Limb (tissue), 2 donors: Measurements from ENCODE around the gene IFI16.
A peak's percentile ranks its signal among the peaks of the same experiment; 100 is the strongest.
"Not testable (repeated sequence)": the region's sequence is repeated elsewhere in the genome, so short reads cannot be mapped to it uniquely, and the experiment has no call there.

ENCODE experiments used
- DNase-seq, 2 donors: peaks; one replicate each; pipeline ENCODE4 v3.0.0-alpha.2; 2016; ENCODE audit errors: extremely low spot score in 2 of 2

Gene IFI16

DNA sequence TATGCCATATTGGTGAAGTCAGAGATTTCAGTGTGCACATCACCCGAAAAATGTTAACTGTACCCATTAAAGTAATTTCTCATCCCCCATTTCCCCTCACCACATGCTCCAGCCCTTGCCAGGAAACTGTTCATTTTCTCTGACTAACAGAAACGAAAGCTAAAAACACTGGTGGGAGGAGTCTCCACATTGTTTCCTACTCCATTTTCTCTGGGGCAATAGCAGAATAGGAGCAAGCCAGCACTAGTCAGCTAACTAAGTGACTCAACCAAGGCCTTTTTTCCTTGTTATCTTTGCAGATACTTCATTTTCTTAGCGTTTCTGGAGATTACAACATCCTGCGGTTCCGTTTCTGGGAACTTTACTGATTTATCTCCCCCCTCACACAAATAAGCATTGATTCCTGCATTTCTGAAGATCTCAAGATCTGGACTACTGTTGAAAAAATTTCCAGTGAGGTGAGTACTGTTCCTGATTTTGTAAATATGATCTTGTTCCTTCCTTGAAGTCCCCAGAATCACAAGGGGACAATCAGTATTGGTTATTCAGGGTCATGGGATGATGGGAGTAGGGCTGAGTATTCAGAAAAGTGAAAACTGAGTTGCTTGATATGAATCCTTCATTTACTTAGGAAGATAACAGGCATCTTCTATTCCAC lies at the start of gene IFI16:
Gene IFI16, plus strand, starts transcription at position 204 of the 658 bp plus-strand sequence. CDS start 4,774 bp downstream, outside the sequence.
- DNase-seq = peak in 1 of 2 donors; percentile 60

- no peak for DNase-seq
Measured at GRCh38 chr1:158961178-158961577, 48.5 kb upstream of the IFI16 start.

DNA sequence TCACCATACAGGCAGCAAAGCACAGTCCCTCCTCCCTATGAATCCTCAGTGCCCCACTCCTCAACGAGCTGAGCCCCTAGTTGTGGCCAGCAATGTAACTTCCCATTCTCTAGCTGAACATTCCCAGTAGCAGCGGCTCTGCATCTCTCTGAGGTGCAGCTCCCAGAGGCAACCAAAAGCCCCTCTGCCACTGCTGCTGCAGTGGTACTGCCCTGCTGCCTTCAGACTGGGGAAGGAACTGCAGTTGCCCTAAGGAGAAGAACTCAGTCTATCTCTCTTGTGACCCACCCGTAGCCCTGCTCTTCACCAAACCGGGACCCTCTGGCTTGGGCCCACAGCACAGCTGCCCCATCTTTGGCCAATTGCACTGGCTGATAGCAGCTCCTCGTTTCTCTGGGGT lies 46.7 kb upstream of the IFI16 start:
- no peak for DNase-seq

- no peak for DNase-seq
Measured at GRCh38 chr1:158969166-158969565, 40.5 kb upstream of the IFI16 start.

GRCh38 chr1:158969855-158970254 lies 39.9 kb upstream of the IFI16 start:
- DNase-seq = no peak

DNA sequence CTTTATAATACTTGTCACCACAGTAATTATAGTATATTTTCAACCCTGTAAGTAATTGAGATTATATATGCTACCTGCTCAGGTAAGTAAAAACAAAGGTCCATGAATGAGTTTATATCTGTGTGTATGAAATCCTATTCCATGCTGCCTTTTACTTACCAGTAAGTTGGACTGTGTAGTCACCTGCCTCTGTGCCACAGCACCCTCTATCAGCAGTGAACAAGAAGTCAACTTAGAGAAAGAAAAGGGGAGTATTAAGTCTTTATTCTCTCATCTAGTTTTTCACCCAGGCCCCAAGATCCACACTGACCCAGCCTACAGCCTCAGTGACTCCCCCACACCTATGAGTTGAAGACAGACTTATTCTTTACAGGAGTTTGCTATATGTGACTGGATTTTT lies 36.9 kb upstream of the IFI16 start:
- no peak for DNase-seq

DNA sequence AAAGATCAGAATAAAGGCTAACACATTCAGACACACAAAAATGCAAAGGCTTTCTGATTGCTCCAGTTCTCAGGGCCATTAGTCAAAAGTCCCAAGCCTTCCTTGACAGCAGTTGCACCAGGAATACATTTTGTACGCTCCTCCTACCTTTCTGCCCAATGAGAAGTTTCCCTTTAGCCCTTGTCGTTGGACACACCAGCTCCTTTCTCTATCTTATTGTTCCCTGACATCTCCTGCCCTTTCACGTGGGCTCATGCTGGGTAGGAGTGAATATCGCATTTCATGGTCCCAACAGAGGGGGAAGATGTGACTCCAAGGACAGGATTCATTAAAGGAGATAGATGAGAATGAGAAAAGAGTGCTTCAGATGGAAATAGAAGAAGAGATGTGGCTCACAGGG lies 33.5 kb upstream of the IFI16 start:
- DNase-seq = no peak

DNA sequence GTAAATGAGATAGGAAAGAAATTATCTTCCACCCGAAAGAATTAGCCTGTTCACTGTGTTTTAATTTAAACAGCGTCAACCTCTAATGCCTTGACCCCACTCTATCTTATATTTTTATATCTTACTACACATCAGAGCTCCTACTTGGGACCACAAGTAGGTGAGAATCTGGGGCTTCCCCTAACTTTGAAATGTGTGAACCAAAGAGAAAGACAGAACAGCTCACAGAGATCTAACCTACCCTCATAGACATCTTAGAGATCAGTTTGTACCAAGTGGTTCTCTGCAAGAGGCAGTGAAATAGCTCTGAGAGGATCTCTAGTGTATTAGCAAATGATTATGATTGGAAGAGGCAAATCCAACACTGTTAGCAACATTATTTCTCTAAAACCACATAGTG lies 31.0 kb upstream of the IFI16 start:
- no peak for DNase-seq

DNA sequence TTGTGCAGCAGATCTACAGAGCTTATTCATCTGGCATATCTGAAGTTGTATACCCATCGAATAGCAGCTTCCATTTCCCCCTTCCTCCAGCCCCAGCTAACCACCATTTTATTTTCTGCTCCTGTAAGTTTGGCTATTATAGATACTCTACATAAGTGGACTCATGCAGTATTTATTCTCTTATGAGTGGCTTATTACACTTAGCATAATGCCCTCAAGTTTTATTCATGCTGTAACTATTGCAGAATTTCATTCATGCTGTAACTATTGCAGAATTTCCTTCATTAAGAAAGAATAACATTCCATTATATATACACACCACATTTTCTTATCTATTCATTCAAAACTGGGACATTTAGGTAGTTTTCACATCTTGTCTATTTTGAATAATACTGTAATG lies 30.5 kb upstream of the IFI16 start:
- no peak for DNase-seq

GRCh38 chr1:158983235-158983634 lies 26.5 kb upstream of the IFI16 start:
- DNase-seq = no peak

- no peak for DNase-seq
Measured at GRCh38 chr1:158984386-158984785, 25.3 kb upstream of the IFI16 start.

DNA sequence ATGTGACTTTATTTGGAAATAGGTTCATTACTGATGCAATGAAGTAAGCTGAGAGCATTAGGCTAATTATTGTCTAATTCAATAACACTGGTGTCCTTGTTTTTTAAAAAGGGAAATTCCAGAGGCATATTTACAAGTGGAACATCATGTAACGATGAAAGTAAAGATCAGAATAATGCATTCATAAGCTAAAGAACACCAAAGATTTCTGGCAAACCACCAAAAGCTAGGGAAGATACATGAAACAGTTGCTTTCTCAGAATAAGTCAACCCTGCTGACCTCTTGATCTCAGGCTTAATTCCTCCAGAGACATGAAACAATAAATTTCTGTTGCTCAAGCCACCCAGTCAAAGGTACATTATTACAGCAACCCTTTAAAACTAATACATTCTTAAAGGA lies 20.3 kb upstream of the IFI16 start:
- DNase-seq = no peak

- no peak for DNase-seq
Measured at GRCh38 chr1:158992787-158993312, 16.9 kb upstream of the IFI16 start.

DNA sequence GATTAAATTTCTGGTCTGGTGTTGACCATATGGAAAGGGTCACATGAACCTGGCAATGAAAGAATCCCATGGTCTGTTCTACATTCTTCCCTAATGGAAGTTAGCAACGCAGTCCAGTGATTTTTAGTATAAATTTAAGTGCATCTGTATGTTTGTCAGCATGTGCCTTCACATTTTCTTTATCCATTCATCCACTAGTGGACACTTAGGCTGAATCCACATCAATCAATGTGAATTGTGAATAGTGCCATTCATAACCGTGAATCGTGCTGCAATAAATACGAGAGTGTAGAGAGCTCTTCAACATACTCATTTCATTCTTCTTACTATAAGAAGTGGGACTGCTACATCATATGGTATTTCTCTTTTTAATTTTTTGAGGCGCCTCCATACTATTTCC lies 12.7 kb upstream of the IFI16 start:
- DNase-seq = no peak

- no peak for DNase-seq
Measured at GRCh38 chr1:158998037-158998780, 11.5 kb upstream of the IFI16 start.

DNA sequence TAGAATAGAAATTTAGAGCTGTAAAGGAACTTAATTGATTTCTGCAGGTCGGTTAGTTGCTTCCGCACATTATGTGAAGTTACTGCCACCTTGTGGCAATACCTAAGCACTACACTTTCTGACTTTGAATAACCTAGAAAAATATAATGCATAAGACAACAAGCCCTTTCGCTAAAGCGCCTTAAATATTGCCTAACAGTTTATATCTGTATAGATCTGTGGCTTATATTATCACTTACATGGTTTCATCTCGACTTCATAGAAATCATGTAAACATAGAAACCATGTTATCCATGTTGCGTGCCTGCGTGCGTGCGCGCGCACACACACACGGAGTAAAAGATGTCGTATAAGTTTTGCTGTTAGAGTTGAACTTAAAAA lies 10.9 kb upstream of the IFI16 start:
- peak; percentile 57 to 80 for DNase-seq

GRCh38 chr1:158999316-159000069 lies 10.2 kb upstream of the IFI16 start:
- DNase-seq = peak; percentile 61 to 70

DNA sequence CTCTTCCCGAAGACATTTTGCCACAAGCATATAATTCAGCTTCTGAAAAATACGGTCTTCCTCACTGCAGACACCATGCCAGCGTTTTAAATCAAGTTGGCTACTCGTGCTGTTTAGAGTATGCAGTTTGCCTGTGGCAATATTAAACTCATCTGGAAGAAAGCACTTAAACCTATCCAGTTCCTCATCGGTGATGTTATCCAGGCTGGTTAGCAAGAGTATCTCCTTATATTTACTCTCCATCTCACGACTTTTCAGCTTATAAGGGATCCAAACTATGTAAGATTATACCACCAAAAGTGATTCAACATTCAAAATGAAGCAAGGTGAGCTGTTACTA lies 9.7 kb upstream of the IFI16 start:
- DNase-seq = no peak

DNA sequence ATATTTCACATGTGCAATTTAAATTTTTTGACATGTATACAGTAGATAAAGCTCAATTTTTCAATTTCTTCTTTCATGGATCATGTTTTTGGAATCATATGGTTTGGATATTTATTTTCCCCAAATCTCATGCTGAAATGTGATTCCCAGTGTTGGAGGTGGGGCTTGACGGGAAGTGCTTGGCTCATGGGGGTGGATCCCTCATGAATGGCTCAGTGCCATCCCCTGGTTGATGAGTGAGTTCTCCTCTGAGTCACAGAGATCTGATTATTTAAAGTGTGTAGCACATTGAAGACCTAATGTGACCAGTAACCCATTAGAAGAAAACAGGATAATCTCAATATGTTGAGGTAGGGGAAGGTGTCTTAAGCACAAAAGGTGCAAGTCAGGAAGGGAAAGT lies 9.1 kb upstream of the IFI16 start:
- DNase-seq = peak; percentile 52 to 69

GRCh38 chr1:159005161-159005560 lies 4.5 kb upstream of the IFI16 start:
- DNase-seq = no peak

DNA sequence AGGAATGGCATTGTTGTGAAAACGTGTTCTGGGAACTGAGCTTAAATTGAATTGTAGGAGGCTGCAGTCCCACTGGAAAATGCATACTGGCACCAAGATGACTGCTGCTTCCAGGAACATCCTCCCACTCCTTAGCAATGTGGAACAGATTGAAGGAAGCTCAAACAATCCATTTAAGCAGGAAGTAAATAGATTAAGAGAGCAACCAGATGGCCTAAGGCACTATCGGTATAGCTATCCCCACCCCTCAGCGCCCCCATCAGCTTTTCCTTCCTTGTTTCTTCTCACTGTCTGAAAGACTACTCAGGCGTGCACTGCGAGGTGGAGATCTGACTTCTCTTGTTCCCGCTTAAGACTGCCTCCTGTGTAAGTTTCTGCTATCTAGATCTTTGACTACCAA lies 4.0 kb upstream of the IFI16 start:
- peak in 1 of 2 donors; percentile 8 for DNase-seq

DNA sequence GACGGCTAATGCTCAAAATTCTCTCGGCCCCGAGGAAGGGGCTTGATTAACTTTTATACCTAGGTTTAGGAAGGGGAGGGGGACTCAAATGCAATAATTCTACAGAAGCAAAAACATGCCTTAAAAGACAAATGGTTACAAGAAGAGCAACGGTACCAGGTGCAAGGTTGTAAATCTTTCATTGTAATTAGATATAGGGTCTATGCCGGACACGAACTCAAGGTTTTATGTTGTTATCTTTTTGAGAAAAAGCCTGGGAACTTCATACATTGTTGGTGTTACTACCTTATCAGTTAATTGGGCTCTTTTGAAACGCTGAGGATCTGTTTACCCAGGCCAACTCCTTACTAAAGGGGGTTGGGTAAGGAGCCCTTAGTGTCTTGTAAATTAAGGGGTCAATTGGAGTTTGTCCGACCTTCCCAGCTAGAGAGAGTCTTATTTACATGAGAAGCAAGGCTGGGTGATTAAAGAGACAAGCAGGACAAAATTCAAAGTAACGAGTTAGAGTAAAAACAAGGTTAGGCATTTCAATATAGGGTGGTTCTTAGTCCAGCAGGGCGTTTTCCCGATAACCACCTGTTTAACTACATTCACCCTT lies 3.4 kb upstream of the IFI16 start:
- not testable (repeated sequence) for DNase-seq
